SU-DHL-6 (cell line): Measurements from ENCODE around the gene TPD52L2.

Experiments
- H2AFZ ChIP-seq: fragments of 200-600 bp; sonication (generic); 2 replicates; pipeline ENCODE4 v1.6.1; 2014; ENCODE audit warnings: low read depth, mild to moderate bottlenecking, moderate library complexity, mixed read lengths, antibody characterized with exemption, low read length; ENCODE audit not compliant: severe bottlenecking
- H3F3A ChIP-seq: fragments of 200-600 bp; shearing (Covaris generic); 2 replicates; pipeline ENCODE4 v1.6.0; 2016; ENCODE audit warnings: antibody characterized with exemption, mild to moderate bottlenecking; ENCODE audit not compliant: insufficient read depth
- H3K27ac ChIP-seq: fragments of 200-600 bp; sonication (generic); 2 replicates; pipeline ENCODE4 v1.5.1; 2016; ENCODE audit warnings: low read depth, mild to moderate bottlenecking, low read length, moderate library complexity, mixed read lengths
- H3K27me3 ChIP-seq: fragments of 200-600 bp; sonication (generic), shearing (Covaris generic); 2 replicates; pipeline ENCODE4 v1.6.0; 2014; ENCODE audit warnings: mild to moderate bottlenecking, low read length
- H3K36me3 ChIP-seq: fragments of 200-600 bp; sonication (generic); 2 replicates; pipeline ENCODE4 v1.6.1; 2014; ENCODE audit warnings: mild to moderate bottlenecking, low read length, mixed read lengths
- H3K4me2 ChIP-seq: fragments of 300-600, 200-600 bp; shearing (Covaris generic), sonication (generic); 2 replicates; pipeline ENCODE4 v1.6.0; 2014; ENCODE audit warnings: low read length, low read depth, mild to moderate bottlenecking; ENCODE audit not compliant: poor library complexity, severe bottlenecking
- H3K4me3 ChIP-seq: fragments of 200-600 bp; sonication (generic); 2 replicates; pipeline ENCODE4 v1.5.1; 2014; ENCODE audit warnings: antibody characterized with exemption, low read length, mild to moderate bottlenecking, mixed read lengths; ENCODE audit not compliant: insufficient read depth, poor library complexity, severe bottlenecking
- H3K79me2 ChIP-seq: fragments of 200-600 bp; sonication (generic); 2 replicates; pipeline ENCODE4 v1.6.1; 2014; ENCODE audit warnings: mild to moderate bottlenecking, low read length, moderate library complexity; ENCODE audit not compliant: insufficient read depth
- H3K9ac ChIP-seq: fragments of 200-600 bp; sonication (generic); 2 replicates; pipeline ENCODE4 v1.7.0; 2014; ENCODE audit warnings: mild to moderate bottlenecking, low read length
- H3K9me2 ChIP-seq: fragments of 200-600 bp; sonication (generic); replicated peaks from 2 replicates; pipeline ENCODE4 v1.6.1; 2014; ENCODE audit warnings: low read length; ENCODE audit not compliant: insufficient read depth
- H3K9me3 ChIP-seq: fragments of 200-600 bp; sonication (generic); 2 replicates; pipeline ENCODE4 v1.6.1; 2014; ENCODE audit warnings: low read length, mixed read lengths; ENCODE audit not compliant: insufficient read depth
- H4K20me1 ChIP-seq: fragments of 200-600 bp; sonication (generic); 2 replicates; pipeline ENCODE4 v1.6.1; 2014; ENCODE audit warnings: low read depth, mild to moderate bottlenecking, antibody characterized with exemption, low read length, moderate library complexity, mixed read lengths
- EZH2phosphoT487 ChIP-seq: fragments of 200-600 bp; sonication (generic), shearing (Covaris generic); conservative IDR thresholded peaks from 2 replicates; pipeline ENCODE4 v1.6.1; 2018; ENCODE audit warnings: mild to moderate bottlenecking, antibody characterized with exemption, low read length, moderate library complexity, mixed read lengths
- TF ChIP-seq, protein P1 (sequence below): fragments of 200-600 bp; sonication (generic); IDR thresholded peaks from one replicate; pipeline ENCODE4 v1.5.1; 2017; ENCODE audit warnings: antibody characterized with exemption, mild to moderate bottlenecking, low read length, moderate library complexity; ENCODE audit not compliant: insufficient read depth, poor library complexity, severe bottlenecking

Gene TPD52L2

DNA sequence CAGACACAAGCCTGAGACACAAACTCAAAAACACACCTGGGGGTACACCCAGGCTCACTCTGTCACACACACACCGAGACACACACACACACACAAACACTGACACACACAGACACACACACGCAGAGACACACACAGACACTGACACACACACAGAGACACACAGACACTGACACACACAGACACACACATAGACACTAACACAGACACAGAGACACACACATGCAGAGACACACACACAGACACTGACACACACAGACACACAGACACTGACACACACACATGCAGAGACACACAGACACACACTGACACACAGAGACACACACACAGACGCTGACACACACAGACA, 18.2 kb upstream of the TPD52L2 start:
- H2AFZ ChIP-seq, result no peak overlapping the region
- H3K27ac ChIP-seq, result no peak overlapping the region
- H3K27me3 ChIP-seq, result no peaks in the 10 kb centered on the region

DNA sequence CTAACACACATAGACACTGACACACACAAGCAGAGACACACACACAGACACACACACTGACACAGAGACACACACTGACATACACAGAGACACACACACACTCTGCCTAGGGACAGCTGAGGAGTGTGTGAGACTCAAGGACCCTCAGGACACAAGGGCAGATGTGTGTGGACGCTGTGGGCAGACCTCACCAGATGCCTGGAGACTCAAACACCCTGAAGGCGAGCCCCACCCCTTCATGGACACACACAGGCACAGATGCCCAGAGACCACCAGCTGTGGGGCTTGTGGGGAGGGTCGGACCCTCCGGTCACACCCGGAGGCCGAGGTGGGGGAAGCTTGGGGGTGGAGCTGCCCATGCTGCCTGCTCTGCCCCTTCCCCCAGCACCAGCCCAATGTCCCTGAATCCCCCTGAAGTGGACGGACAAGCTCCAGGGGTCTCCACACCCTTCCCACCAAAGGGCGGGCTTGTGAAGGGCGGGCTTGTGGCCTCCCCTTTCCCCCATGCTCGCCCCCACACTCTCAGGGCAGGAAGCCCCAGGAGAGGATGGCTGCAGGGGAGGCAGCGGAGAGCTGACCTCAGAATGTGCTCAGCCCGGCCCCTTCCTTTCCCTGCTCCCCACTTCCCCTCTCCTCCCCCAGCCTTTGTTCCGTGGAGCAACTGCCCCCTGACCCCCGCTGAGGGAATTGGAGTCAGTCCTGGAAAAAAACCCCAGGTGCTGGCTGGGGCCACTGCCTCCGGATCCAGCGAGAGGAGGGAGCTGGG, 17.6 kb upstream of the TPD52L2 start:
- no peak overlapping the region for H3K9ac ChIP-seq

More for the DNA sequence above, 18.2 kb upstream of the TPD52L2 start:
- Histone ChIP-seq H3K4me2 (no peak overlapping the region), H3K36me3 (no peaks in the 10 kb centered on the region), H3K79me2 (no peaks in the 10 kb centered on the region), H3F3A (no peaks in the 10 kb centered on the region), H3K4me3 (no peak overlapping the region), H3K9ac (no peak overlapping the region), H3K9me2 (no peaks in the 10 kb centered on the region), H3K9me3 (no peaks in the 10 kb centered on the region), H4K20me1 (no peaks in the 10 kb centered on the region)
- no peak for TF ChIP-seq EZH2phosphoT487
- TF ChIP-seq, protein P1, sequence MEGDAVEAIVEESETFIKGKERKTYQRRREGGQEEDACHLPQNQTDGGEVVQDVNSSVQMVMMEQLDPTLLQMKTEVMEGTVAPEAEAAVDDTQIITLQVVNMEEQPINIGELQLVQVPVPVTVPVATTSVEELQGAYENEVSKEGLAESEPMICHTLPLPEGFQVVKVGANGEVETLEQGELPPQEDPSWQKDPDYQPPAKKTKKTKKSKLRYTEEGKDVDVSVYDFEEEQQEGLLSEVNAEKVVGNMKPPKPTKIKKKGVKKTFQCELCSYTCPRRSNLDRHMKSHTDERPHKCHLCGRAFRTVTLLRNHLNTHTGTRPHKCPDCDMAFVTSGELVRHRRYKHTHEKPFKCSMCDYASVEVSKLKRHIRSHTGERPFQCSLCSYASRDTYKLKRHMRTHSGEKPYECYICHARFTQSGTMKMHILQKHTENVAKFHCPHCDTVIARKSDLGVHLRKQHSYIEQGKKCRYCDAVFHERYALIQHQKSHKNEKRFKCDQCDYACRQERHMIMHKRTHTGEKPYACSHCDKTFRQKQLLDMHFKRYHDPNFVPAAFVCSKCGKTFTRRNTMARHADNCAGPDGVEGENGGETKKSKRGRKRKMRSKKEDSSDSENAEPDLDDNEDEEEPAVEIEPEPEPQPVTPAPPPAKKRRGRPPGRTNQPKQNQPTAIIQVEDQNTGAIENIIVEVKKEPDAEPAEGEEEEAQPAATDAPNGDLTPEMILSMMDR, result no peak

DNA sequence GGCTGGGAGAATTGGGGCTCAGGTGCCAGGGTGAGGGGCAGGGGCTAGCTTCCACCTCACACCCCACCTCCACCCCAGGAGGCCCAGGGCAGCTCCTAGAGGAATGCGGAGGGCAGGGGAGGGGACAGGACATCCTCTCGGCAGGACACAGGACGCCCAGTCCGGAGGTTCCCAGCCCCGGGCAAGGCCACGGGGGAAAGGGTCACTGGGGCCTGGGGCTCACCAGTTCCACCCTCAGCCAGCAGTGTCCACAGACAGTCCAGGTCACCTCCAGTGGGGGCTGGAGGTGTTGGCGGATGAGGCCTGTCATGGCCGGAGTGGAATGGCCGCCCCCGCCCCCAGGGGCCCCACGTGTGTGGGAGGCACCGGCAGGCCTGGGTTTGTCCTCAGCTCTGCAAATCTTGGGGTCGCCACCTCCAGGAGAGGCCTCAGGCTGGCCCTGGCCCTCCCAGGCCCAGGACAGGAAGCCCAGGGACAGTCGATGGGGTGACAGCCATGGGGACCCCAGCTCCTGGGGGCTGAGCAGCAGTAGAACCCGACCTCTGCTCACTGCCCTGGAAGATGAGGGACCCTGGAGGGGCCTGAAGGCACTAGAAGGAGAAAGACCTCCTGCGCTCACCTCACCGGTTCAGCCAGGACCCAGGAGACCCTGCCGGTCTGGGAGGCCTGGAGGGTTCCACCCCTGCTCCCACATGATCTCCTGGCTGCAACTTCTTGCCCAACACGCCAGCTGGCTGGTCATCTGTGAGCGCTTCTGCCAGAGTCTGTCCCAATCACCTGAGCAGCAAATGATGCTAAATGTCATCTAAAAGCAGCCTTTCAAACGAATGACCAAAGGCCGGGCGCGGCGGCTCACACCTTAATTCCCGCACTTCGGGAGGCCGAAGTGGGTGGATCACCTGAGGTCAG, 16.8 kb upstream of the TPD52L2 start:
- H3K36me3 ChIP-seq, result no peaks in the 10 kb centered on the region
- no peak overlapping the region for H3K4me2 ChIP-seq
- no peaks in the 10 kb centered on the region for H3K27me3 ChIP-seq
- no peaks in the 10 kb centered on the region for H4K20me1 ChIP-seq
- H3K27ac ChIP-seq, result no peak overlapping the region
- TF ChIP-seq, protein P1, result no peak
- no peaks in the 10 kb centered on the region for H3K9me2 ChIP-seq
- no peak overlapping the region for H3K4me3 ChIP-seq
- no peaks in the 10 kb centered on the region for H3F3A ChIP-seq
- H3K9me3 ChIP-seq, result no peaks in the 10 kb centered on the region
- no peak overlapping the region for H2AFZ ChIP-seq
- H3K79me2 ChIP-seq, result no peaks in the 10 kb centered on the region
- H3K9ac ChIP-seq, result no peak overlapping the region

More for the DNA sequence above, 17.6 kb upstream of the TPD52L2 start:
- Histone ChIP-seq H3K79me2 (no peaks in the 10 kb centered on the region), H3F3A (no peaks in the 10 kb centered on the region), H3K36me3 (no peaks in the 10 kb centered on the region), H3K27ac (no peak overlapping the region), H3K4me3 (no peak overlapping the region), H3K9me3 (no peaks in the 10 kb centered on the region), H3K9me2 (no peaks in the 10 kb centered on the region), H3K4me2 (no peak overlapping the region), H4K20me1 (no peaks in the 10 kb centered on the region), H3K27me3 (no peaks in the 10 kb centered on the region), H2AFZ (no peak overlapping the region)
- TF ChIP-seq EZH2phosphoT487, result no peak
- TF ChIP-seq, protein P1, result no peak
